HCT116 (cell line): ENCODE measurements around the gene NPDC1. TPM values are rescaled to one million over a fixed set of nuclear protein-coding genes. Genes with fewer than 3 reads are reported as not detected.

Experiments
- ATAC-seq: fragments of 200-7000 bp; cut with Tn5 transposase; 2 replicates; pipeline ENCODE4 v1.9.1; 2020; ENCODE audit warnings: mild to moderate bottlenecking, moderate library complexity
- BruUV-seq: library from RNA; stranded (reverse); fragments of 400-500 nt; replicated peaks from 2 replicates; lab custom pipeline; 2021; lab: Mats Ljungman, UMichigan
- CTCF ChIA-PET: fragments of 300-600 bp; sonication (Branson Sonifier 250); formaldehyde crosslinking; loops from one replicate; lab custom pipeline; 2021; ENCODE audit warnings: antibody characterized with exemption; lab: Charles Lee
- POLR2A ChIA-PET: fragments of 300-600, 350-600 bp; sonication (Branson Sonifier 250); formaldehyde crosslinking; loops from one replicate; lab custom pipeline; 2021; ENCODE audit warnings: antibody characterized with exemption; lab: Charles Lee
- RAD21 ChIA-PET, 2 experiments: fragments of 300-600 bp; sonication (Branson Sonifier 250); formaldehyde crosslinking; loops; one replicate each; lab custom pipeline; 2023; ENCODE audit warnings: low total read pairs in 2 of 2; ENCODE audit not compliant: uncharacterized antibody in 2 of 2, unreplicated experiment in 2 of 2, low non-redundant PET in 1 of 2; lab: Charles Lee
- DNase-seq: peaks from one replicate; pipeline ENCODE4 v3.0.0-alpha.2; 2010; ENCODE audit warnings: low read depth, low spot score
- H2AFZ ChIP-seq: fragments of 200-600 bp; shearing (Covaris generic), sonication (generic); 2 replicates; pipeline ENCODE4 v1.6.1; 2017; ENCODE audit warnings: low read depth, mixed run types, mixed read lengths, antibody characterized with exemption, low read length; ENCODE audit not compliant: poor library complexity, severe bottlenecking
- H3K27ac ChIP-seq: 2 replicates; pipeline ENCODE4 v1.5.1; 2012; ENCODE audit warnings: low read depth, low read length
- H3K27me3 ChIP-seq: fragments of 200-600 bp; sonication (generic); 2 replicates; pipeline ENCODE4 v1.6.1; 2016; ENCODE audit warnings: mixed run types, low read length, mixed read lengths; ENCODE audit not compliant: insufficient read depth
- H3K36me3 ChIP-seq, 2 experiments: fragments of 200-500 bp in 1 of 2; fragments of 200-600 bp in 1 of 2; sonication (Bioruptor generic) in 1 of 2; sonication (generic) in 1 of 2; 2 replicates each; pipeline versions ENCODE4 v1.5.1 to v1.6.1; 2014 to 2016; ENCODE audit warnings: low read length in 2 of 2, inconsistent platforms in 1 of 2, mixed read lengths in 1 of 2, mixed run types in 1 of 2; ENCODE audit not compliant: insufficient read depth in 2 of 2, control insufficient read depth in 1 of 2
- H3K4me1 ChIP-seq, 2 experiments: fragments of 200-600 bp in 1 of 2; sonication (generic) in 1 of 2; 2 replicates each; pipeline versions ENCODE4 v1.5.1 to v1.6.1; 2012 to 2017; ENCODE audit warnings: low read length in 2 of 2, inconsistent platforms in 1 of 2, mild to moderate bottlenecking in 1 of 2, mixed read lengths in 1 of 2, mixed run types in 1 of 2, moderate library complexity in 1 of 2; ENCODE audit not compliant: insufficient read depth in 2 of 2, control insufficient read depth in 1 of 2
- H3K4me2 ChIP-seq: fragments of 200-600 bp; sonication (generic); 2 replicates; pipeline ENCODE4 v1.6.1; 2017; ENCODE audit warnings: mixed run types, low read length, mixed read lengths
- H3K4me3 ChIP-seq, 2 experiments: fragments of 200-600 bp in 1 of 2; sonication (generic) in 1 of 2; replicated peaks in 1 of 2; 2 replicates each; pipeline ENCODE4 v1.5.1; 2011 to 2016; ENCODE audit warnings: low read length in 2 of 2, control low read depth in 1 of 2, low read depth in 1 of 2, mild to moderate bottlenecking in 1 of 2, mixed read lengths in 1 of 2, mixed run types in 1 of 2
- H3K79me2 ChIP-seq: fragments of 200-600 bp; sonication (generic); 2 replicates; pipeline ENCODE4 v1.6.1; 2017; ENCODE audit warnings: mild to moderate bottlenecking, mixed run types, low read length, moderate library complexity, mixed read lengths; ENCODE audit not compliant: insufficient read depth
- H3K9ac ChIP-seq: fragments of 200-600 bp; sonication (generic); 2 replicates; pipeline ENCODE4 v1.6.1; 2016; ENCODE audit warnings: low read length, mixed read lengths
- H3K9me2 ChIP-seq: fragments of 200-600 bp; sonication (generic), shearing (Covaris generic); 2 replicates; pipeline ENCODE4 v1.6.1; 2017; ENCODE audit warnings: mixed run types, mild to moderate bottlenecking, moderate library complexity; ENCODE audit not compliant: insufficient read depth
- H3K9me3 ChIP-seq, 2 experiments: fragments of 200-500 bp in 1 of 2; fragments of 200-600 bp in 1 of 2; sonication (Bioruptor generic) in 1 of 2; sonication (generic) in 1 of 2; 2 replicates each; pipeline ENCODE4 v1.6.1; 2014 to 2017; ENCODE audit warnings: low read length in 2 of 2, mixed read lengths in 2 of 2, inconsistent platforms in 1 of 2, low read depth in 1 of 2, mild to moderate bottlenecking in 1 of 2, mixed run types in 1 of 2, moderate library complexity in 1 of 2; ENCODE audit not compliant: control insufficient read depth in 1 of 2, insufficient read depth in 1 of 2
- H4K20me1 ChIP-seq: fragments of 200-600 bp; sonication (generic), shearing (Covaris generic); 2 replicates; pipeline ENCODE4 v1.6.1; 2017; ENCODE audit warnings: mixed run types, mild to moderate bottlenecking, moderate library complexity; ENCODE audit not compliant: insufficient read depth
- CBX3 ChIP-seq: IDR thresholded peaks from 2 replicates; pipeline ENCODE4 v1.6.1; 2012; ENCODE audit warnings: low read depth
- EGR1 ChIP-seq: IDR thresholded peaks from 2 replicates; pipeline ENCODE4 v1.6.1; 2012; ENCODE audit warnings: low read depth
- ELF1 ChIP-seq: IDR thresholded peaks from 2 replicates; pipeline ENCODE4 v1.6.1; 2012; ENCODE audit warnings: low read depth, borderline replicate concordance
- EZH2 ChIP-seq: fragments of 200-600 bp; sonication (generic); IDR thresholded peaks from 2 replicates; pipeline ENCODE4 v1.6.1; 2017; ENCODE audit warnings: antibody characterized with exemption, mixed run types
- FOSL1 ChIP-seq: IDR thresholded peaks from 2 replicates; pipeline ENCODE4 v1.6.1; 2012; ENCODE audit warnings: low read depth
- JUND ChIP-seq: IDR thresholded peaks from 2 replicates; pipeline ENCODE4 v1.6.1; 2012
- POLR2A ChIP-seq: IDR thresholded peaks from 2 replicates; pipeline ENCODE4 v1.7.0; 2011; ENCODE audit warnings: borderline replicate concordance; ENCODE audit not compliant: insufficient read depth, insufficient read length; ENCODE audit errors: extremely low read depth
- RAD21 ChIP-seq: IDR thresholded peaks from 2 replicates; pipeline ENCODE4 v1.6.1; 2012; ENCODE audit warnings: low read depth, mild to moderate bottlenecking
- REST ChIP-seq: IDR thresholded peaks from 2 replicates; pipeline ENCODE4 v1.6.1; 2012; ENCODE audit warnings: low read depth
- SIN3A ChIP-seq: IDR thresholded peaks from 2 replicates; pipeline ENCODE4 v1.6.1; 2012; ENCODE audit warnings: low read depth
- SP1 ChIP-seq: IDR thresholded peaks from 2 replicates; pipeline ENCODE4 v1.6.1; 2012; ENCODE audit warnings: low read depth
- SRF ChIP-seq: IDR thresholded peaks from 2 replicates; pipeline ENCODE4 v1.6.1; 2012; ENCODE audit warnings: low read depth
- TCF7L2 ChIP-seq: IDR thresholded peaks from 2 replicates; pipeline ENCODE4 v1.7.0; 2011; ENCODE audit warnings: borderline replicate concordance, inconsistent platforms; ENCODE audit not compliant: insufficient read depth, insufficient read length; ENCODE audit errors: extremely low read depth
- YY1 ChIP-seq: IDR thresholded peaks from 2 replicates; pipeline ENCODE4 v1.6.1; 2011; ENCODE audit warnings: low read length, low read depth, moderate library complexity, mild to moderate bottlenecking; ENCODE audit not compliant: insufficient replicate concordance; ENCODE audit errors: extremely low read depth
- ZBTB33 ChIP-seq: IDR thresholded peaks from 2 replicates; pipeline ENCODE4 v1.6.1; 2011; ENCODE audit warnings: mild to moderate bottlenecking, low read length, moderate library complexity; ENCODE audit not compliant: insufficient replicate concordance; ENCODE audit errors: extremely low read depth
- ZNF274 ChIP-seq: fragments of 200-500 bp; sonication (Bioruptor generic); IDR thresholded peaks from 2 replicates; pipeline ENCODE4 v1.6.1; 2014; ENCODE audit warnings: mild to moderate bottlenecking, low read depth, low read length, inconsistent platforms
- intact Hi-C: fragments of 100-400 bp; cut with micrococcal nuclease; formaldehyde crosslinking; loops from 2 replicates; pipeline ENCODE4 v1.10.0; 2022
- total RNA-seq: library from RNA; stranded (reverse); gene quantifications from one replicate; pipeline ENCODE4 v1.2.1, GENCODE V29; 2021; ENCODE audit not compliant: unreplicated experiment
- TF ChIP-seq, protein P1 (sequence below), 3 experiments: fragments of 200-600 bp in 1 of 3; sonication (generic) in 1 of 3; IDR thresholded peaks in 2 of 3; conservative IDR thresholded peaks in 1 of 3; 2 replicates each; pipeline ENCODE4 v1.5.1; 2012 to 2017; ENCODE audit warnings: low read depth in 2 of 3, low read length in 2 of 3, antibody characterized with exemption in 1 of 3, borderline replicate concordance in 1 of 3, control low read depth in 1 of 3, mild to moderate bottlenecking in 1 of 3, mixed read lengths in 1 of 3, mixed run types in 1 of 3, moderate library complexity in 1 of 3; ENCODE audit not compliant: insufficient read depth in 1 of 3
- TF ChIP-seq, protein P2 (sequence below): IDR thresholded peaks from 2 replicates; pipeline ENCODE4 v1.6.1; 2012
- TF ChIP-seq, protein P3 (sequence below): IDR thresholded peaks from 2 replicates; pipeline ENCODE4 v1.6.1; 2012

NPDC1 gene
- total RNA-seq, 1 experiment from 2014 or later = 98.8 TPM

DNA sequence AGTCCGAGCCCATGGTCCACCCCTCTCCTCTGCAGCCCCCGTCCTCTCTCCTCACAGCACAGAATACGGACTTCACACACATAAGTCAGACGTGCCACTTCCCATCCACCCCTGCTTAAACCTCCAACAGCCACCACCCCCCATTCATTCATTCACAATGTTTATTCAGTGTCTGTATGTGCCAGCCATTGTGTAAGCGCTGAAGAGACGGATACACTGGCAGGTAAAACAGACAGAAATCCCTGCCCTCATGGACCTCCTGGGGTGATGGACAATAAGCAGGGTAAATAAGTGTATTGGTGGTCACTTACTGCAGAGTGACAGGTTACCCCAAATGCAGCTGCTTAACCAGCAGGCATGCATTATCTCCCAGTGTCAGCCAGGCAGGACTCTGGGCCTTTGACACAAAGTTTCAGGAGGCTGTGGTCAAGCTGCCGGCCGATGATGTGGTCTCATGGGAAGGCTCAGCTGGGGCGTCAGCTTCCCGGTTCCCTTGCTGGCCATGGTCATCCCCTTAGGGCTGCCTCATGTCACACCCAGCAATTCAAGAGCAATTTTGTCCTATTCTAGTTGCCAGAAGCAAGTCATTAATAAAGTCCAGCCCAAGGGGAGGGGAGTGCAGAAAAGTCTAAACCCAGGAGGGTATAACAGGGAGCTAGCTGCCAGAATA lies 55.6 kb downstream of the NPDC1 start:
- ChIA-PET CTCF (interaction anchor here (0.5 kb wide), 1 partner anchor 12 kb away, joined by 3 read pairs; no protein-coding TSS in a partner anchor), POLR2A (no interaction called here), RAD21 (no interaction called here)
- BruUV-seq = no TSS peak
- ATAC-seq (no peak), DNase-seq (no peak)
- Histone ChIP-seq H3K9me3 (no peaks in the 10 kb centered on the region; a peak in 1 of 4 replicates), H3K27ac (peak overlapping the region; percentile 80; the same call in 1 of the 2 replicates), H3K79me2 (peaks cover 20% of the 10 kb centered on the region), H3K4me1 (peaks cover 17 to 30% of the 10 kb centered on the region in 2 experiments; a peak in 3 of 4 replicates), H3K36me3 (peaks cover 0 to 12% of the 10 kb centered on the region in 2 experiments; a peak in 2 of 4 replicates), H4K20me1 (no peaks in the 10 kb centered on the region), H3K9me2 (no peaks in the 10 kb centered on the region), H3K9ac (no peak overlapping the region), H3K4me2 (no peak overlapping the region), H3K4me3 (no peak overlapping the region), H3K27me3 (no peaks in the 10 kb centered on the region), H2AFZ (no peak overlapping the region)
- TF ChIP-seq ELF1 = no peak
- TF ChIP-seq REST = no peak
- no peak for TF ChIP-seq JUND
- TF ChIP-seq EGR1 = no peak
- TF ChIP-seq, protein P1, sequence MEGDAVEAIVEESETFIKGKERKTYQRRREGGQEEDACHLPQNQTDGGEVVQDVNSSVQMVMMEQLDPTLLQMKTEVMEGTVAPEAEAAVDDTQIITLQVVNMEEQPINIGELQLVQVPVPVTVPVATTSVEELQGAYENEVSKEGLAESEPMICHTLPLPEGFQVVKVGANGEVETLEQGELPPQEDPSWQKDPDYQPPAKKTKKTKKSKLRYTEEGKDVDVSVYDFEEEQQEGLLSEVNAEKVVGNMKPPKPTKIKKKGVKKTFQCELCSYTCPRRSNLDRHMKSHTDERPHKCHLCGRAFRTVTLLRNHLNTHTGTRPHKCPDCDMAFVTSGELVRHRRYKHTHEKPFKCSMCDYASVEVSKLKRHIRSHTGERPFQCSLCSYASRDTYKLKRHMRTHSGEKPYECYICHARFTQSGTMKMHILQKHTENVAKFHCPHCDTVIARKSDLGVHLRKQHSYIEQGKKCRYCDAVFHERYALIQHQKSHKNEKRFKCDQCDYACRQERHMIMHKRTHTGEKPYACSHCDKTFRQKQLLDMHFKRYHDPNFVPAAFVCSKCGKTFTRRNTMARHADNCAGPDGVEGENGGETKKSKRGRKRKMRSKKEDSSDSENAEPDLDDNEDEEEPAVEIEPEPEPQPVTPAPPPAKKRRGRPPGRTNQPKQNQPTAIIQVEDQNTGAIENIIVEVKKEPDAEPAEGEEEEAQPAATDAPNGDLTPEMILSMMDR (IDR thresholded peaks at IDR 0.05 in 2 of 3, conservative IDR thresholded peaks at IDR 0.05 in 1 of 3; ENCODE audit: borderline replicate concordance in 1 of 3, insufficient read depth in 1 of 3, low read depth in 2 of 3, low read length in 2 of 3) = no peak
- no peak for TF ChIP-seq SRF
- no peak for TF ChIP-seq POLR2A
- TF ChIP-seq, protein P2, sequence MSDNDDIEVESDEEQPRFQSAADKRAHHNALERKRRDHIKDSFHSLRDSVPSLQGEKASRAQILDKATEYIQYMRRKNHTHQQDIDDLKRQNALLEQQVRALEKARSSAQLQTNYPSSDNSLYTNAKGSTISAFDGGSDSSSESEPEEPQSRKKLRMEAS = no peak
- no peak for TF ChIP-seq ZNF274
- TF ChIP-seq RAD21 = no peak
- no peak for TF ChIP-seq ZBTB33
- TF ChIP-seq SP1 = no peak
- no peak for TF ChIP-seq SIN3A
- TF ChIP-seq FOSL1 = no peak
- TF ChIP-seq, protein P3, sequence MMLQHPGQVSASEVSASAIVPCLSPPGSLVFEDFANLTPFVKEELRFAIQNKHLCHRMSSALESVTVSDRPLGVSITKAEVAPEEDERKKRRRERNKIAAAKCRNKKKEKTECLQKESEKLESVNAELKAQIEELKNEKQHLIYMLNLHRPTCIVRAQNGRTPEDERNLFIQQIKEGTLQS = no peak
- no peak for TF ChIP-seq YY1
- no peak for TF ChIP-seq TCF7L2
- TF ChIP-seq CBX3 = no peak
- no peak for TF ChIP-seq EZH2
- intact Hi-C loops = no loop called here
